Trophoblast cell (in vitro differentiated cells and primary cell): Measurements from ENCODE around the gene ICA1.

Source experiments
- DNase-seq, 2 donors: peaks; one replicate each; pipeline ENCODE4 v3.0.0-alpha.2; 2016
- H2AFZ ChIP-seq: 2 replicates; pipeline ENCODE4 v1.6.1; 2013; ENCODE audit warnings: low read length, moderate library complexity, mild to moderate bottlenecking; ENCODE audit not compliant: insufficient read depth, poor library complexity
- H2AK5ac ChIP-seq: 2 replicates; pipeline ENCODE4 v1.6.1; 2013; ENCODE audit warnings: mild to moderate bottlenecking, low read length
- H2BK120ac ChIP-seq: 2 replicates; pipeline ENCODE4 v1.6.1; 2013; ENCODE audit warnings: low read length, mild to moderate bottlenecking, moderate library complexity; ENCODE audit not compliant: insufficient read depth, poor library complexity
- H2BK12ac ChIP-seq: 2 replicates; pipeline ENCODE4 v1.6.1; 2013; ENCODE audit warnings: mild to moderate bottlenecking, low read length, moderate library complexity
- H2BK5ac ChIP-seq: 2 replicates; pipeline ENCODE4 v1.6.1; 2013; ENCODE audit warnings: low read length, low read depth, moderate library complexity, mild to moderate bottlenecking; ENCODE audit not compliant: poor library complexity
- H3K14ac ChIP-seq: 2 replicates; pipeline ENCODE4 v1.6.1; 2013; ENCODE audit warnings: mild to moderate bottlenecking, low read length
- H3K18ac ChIP-seq: 2 replicates; pipeline ENCODE4 v1.6.1; 2013; ENCODE audit warnings: mild to moderate bottlenecking, low read length
- H3K23ac ChIP-seq: 2 replicates; pipeline ENCODE4 v1.6.1; 2013; ENCODE audit warnings: low read length
- H3K27ac ChIP-seq: 2 replicates; pipeline ENCODE4 v1.5.1; 2013; ENCODE audit warnings: low read depth, mild to moderate bottlenecking, inconsistent platforms, low read length, moderate library complexity
- H3K27me3 ChIP-seq: 2 replicates; pipeline ENCODE4 v1.6.1; 2013; ENCODE audit warnings: inconsistent platforms, mild to moderate bottlenecking, low read length, moderate library complexity; ENCODE audit not compliant: insufficient read depth
- H3K36me3 ChIP-seq, 2 experiments: 1 replicate in 1 of 2; 2 replicates in 1 of 2; pipeline ENCODE4 v1.6.1; 2013; ENCODE audit warnings: low read length in 2 of 2, mild to moderate bottlenecking in 2 of 2, moderate library complexity in 1 of 2; ENCODE audit not compliant: insufficient read depth in 2 of 2, control insufficient read depth in 1 of 2
- H3K4ac ChIP-seq: 2 replicates; pipeline ENCODE4 v1.6.1; 2013; ENCODE audit warnings: low read depth, mild to moderate bottlenecking, low read length, moderate library complexity
- H3K4me1 ChIP-seq, 2 experiments: 1 replicate in 1 of 2; 2 replicates in 1 of 2; pipeline ENCODE4 v1.6.1; 2013; ENCODE audit warnings: low read length in 2 of 2, mild to moderate bottlenecking in 2 of 2, moderate library complexity in 1 of 2; ENCODE audit not compliant: insufficient read depth in 2 of 2, control insufficient read depth in 1 of 2
- H3K4me2 ChIP-seq: 2 replicates; pipeline ENCODE4 v1.6.1; 2013; ENCODE audit warnings: inconsistent platforms, mild to moderate bottlenecking, low read length, moderate library complexity
- H3K4me3 ChIP-seq: 2 replicates; pipeline ENCODE4 v1.5.1; 2013; ENCODE audit warnings: mild to moderate bottlenecking, low read depth, low read length, inconsistent platforms
- H3K79me1 ChIP-seq: one replicate; pipeline ENCODE4 v1.6.1; 2013; ENCODE audit warnings: low read length
- H3K79me2 ChIP-seq: 2 replicates; pipeline ENCODE4 v1.6.1; 2013; ENCODE audit warnings: low read length, mild to moderate bottlenecking; ENCODE audit not compliant: control insufficient read depth, insufficient read depth, poor library complexity
- H3K9ac ChIP-seq: 2 replicates; pipeline ENCODE4 v1.6.1; 2013; ENCODE audit warnings: mild to moderate bottlenecking, low read length
- H3K9me3 ChIP-seq: 2 replicates; pipeline ENCODE4 v1.6.1; 2013; ENCODE audit warnings: low read depth, mild to moderate bottlenecking, control low read depth, inconsistent platforms, low read length; ENCODE audit not compliant: insufficient read depth
- H4K12ac ChIP-seq: 2 replicates; pipeline ENCODE4 v1.6.1; 2013; ENCODE audit warnings: low read depth, mild to moderate bottlenecking, low read length, moderate library complexity
- H4K8ac ChIP-seq: 2 replicates; pipeline ENCODE4 v1.6.1; 2013; ENCODE audit warnings: low read depth, mild to moderate bottlenecking, low read length, moderate library complexity
- H4K91ac ChIP-seq: one replicate; pipeline ENCODE4 v1.6.1; 2013; ENCODE audit warnings: low read depth, mild to moderate bottlenecking, low read length, moderate library complexity
- WGBS: extraction: QIAGEN DNeasy Blood & Tissue Kit; methylation state at CpG from one replicate; pipeline ENCODE4 v1.1.7; 2013; ENCODE audit warnings: missing lambda C conversion rate; ENCODE audit not compliant: insufficient read length, insufficient coverage; ENCODE audit errors: extremely low coverage; 5-methylcytosine and 5-hydroxymethylcytosine counted together

Gene ICA1

GRCh38 chr7:8291397-8292141 is 29.6 kb upstream of the ICA1 start:
- no peak overlapping the region for H2BK12ac ChIP-seq
- H3K36me3 ChIP-seq: no peaks in the 10 kb centered on the region
- H3K9me3 ChIP-seq: no peaks in the 10 kb centered on the region
- no peak overlapping the region for H3K18ac ChIP-seq
- no peak overlapping the region for H3K4me3 ChIP-seq
- H3K79me2 ChIP-seq: no peaks in the 10 kb centered on the region
- no peak overlapping the region for H3K4me2 ChIP-seq
- H3K27me3 ChIP-seq: peaks cover 2% of the 10 kb centered on the region
- no peaks in the 10 kb centered on the region for H3K79me1 ChIP-seq
- H3K27ac ChIP-seq: no peak overlapping the region
- no peak overlapping the region for H2BK5ac ChIP-seq
- no peak overlapping the region for H3K23ac ChIP-seq
- no peak overlapping the region for H2AK5ac ChIP-seq
- no peak overlapping the region for H4K12ac ChIP-seq
- no CpG with 5 or more reads among the region's 3 CpGs for WGBS
- H2AFZ ChIP-seq: no peak overlapping the region
- H4K8ac ChIP-seq: no peak overlapping the region
- H4K91ac ChIP-seq: no peak overlapping the region
- no peak overlapping the region for H3K14ac ChIP-seq
- no peak overlapping the region for H3K9ac ChIP-seq
- no peak for DNase-seq
- H3K4ac ChIP-seq: no peak overlapping the region
- no peaks in the 10 kb centered on the region for H3K4me1 ChIP-seq
- H2BK120ac ChIP-seq: no peak overlapping the region

GRCh38 chr7:8290645-8291308 is 28.8 kb upstream of the ICA1 start:
- H3K9me3 ChIP-seq: no peaks in the 10 kb centered on the region
- H3K36me3 ChIP-seq: no peaks in the 10 kb centered on the region
- no peak overlapping the region for H3K27ac ChIP-seq
- peak; percentile 93 to 100 for DNase-seq
- H3K79me1 ChIP-seq: no peaks in the 10 kb centered on the region
- H2BK5ac ChIP-seq: no peak overlapping the region
- no peaks in the 10 kb centered on the region for H3K4me1 ChIP-seq
- no peak overlapping the region for H4K8ac ChIP-seq
- no peak overlapping the region for H3K14ac ChIP-seq
- no peak overlapping the region for H2AK5ac ChIP-seq
- H3K23ac ChIP-seq: no peak overlapping the region
- H3K79me2 ChIP-seq: no peaks in the 10 kb centered on the region
- peaks cover 2% of the 10 kb centered on the region for H3K27me3 ChIP-seq
- no peak overlapping the region for H4K12ac ChIP-seq
- H3K9ac ChIP-seq: no peak overlapping the region
- H3K18ac ChIP-seq: no peak overlapping the region
- H2AFZ ChIP-seq: no peak overlapping the region
- H2BK12ac ChIP-seq: no peak overlapping the region
- no peak overlapping the region for H4K91ac ChIP-seq
- no peak overlapping the region for H3K4me2 ChIP-seq
- H3K4me3 ChIP-seq: no peak overlapping the region
- H3K4ac ChIP-seq: no peak overlapping the region
- no peak overlapping the region for H2BK120ac ChIP-seq
- WGBS: no CpG with 5 or more reads among the region's 3 CpGs

- H2AK5ac ChIP-seq: no peak overlapping the region
- H2BK5ac ChIP-seq: no peak overlapping the region
- no peak overlapping the region for H3K9ac ChIP-seq
- no peaks in the 10 kb centered on the region for H3K79me1 ChIP-seq
- H2BK120ac ChIP-seq: no peak overlapping the region
- no peak overlapping the region for H4K12ac ChIP-seq
- H3K4me1 ChIP-seq: no peaks in the 10 kb centered on the region
- no peak overlapping the region for H3K4ac ChIP-seq
- no peaks in the 10 kb centered on the region for H3K27me3 ChIP-seq
- no peaks in the 10 kb centered on the region for H3K79me2 ChIP-seq
- no peaks in the 10 kb centered on the region for H3K36me3 ChIP-seq
- no peak overlapping the region for H3K23ac ChIP-seq
- no CpG with 5 or more reads among the region's 2 CpGs for WGBS
- no peak for DNase-seq
- H3K4me3 ChIP-seq: no peak overlapping the region
- no peak overlapping the region for H3K4me2 ChIP-seq
- H2AFZ ChIP-seq: no peak overlapping the region
- H4K91ac ChIP-seq: no peak overlapping the region
- no peak overlapping the region for H3K27ac ChIP-seq
- no peak overlapping the region for H2BK12ac ChIP-seq
- no peaks in the 10 kb centered on the region for H3K9me3 ChIP-seq
- H3K18ac ChIP-seq: no peak overlapping the region
- H4K8ac ChIP-seq: no peak overlapping the region
- H3K14ac ChIP-seq: no peak overlapping the region
Measured at GRCh38 chr7:8286118-8286517, 24.2 kb upstream of the ICA1 start.

GRCh38 chr7:8285155-8285554 is 23.2 kb upstream of the ICA1 start:
- no peak overlapping the region for H2AFZ ChIP-seq
- no peaks in the 10 kb centered on the region for H3K9me3 ChIP-seq
- H3K9ac ChIP-seq: no peak overlapping the region
- no peak overlapping the region for H2AK5ac ChIP-seq
- no peak overlapping the region for H4K12ac ChIP-seq
- no peaks in the 10 kb centered on the region for H3K36me3 ChIP-seq
- H3K23ac ChIP-seq: no peak overlapping the region
- H3K79me1 ChIP-seq: no peaks in the 10 kb centered on the region
- no peak overlapping the region for H3K14ac ChIP-seq
- no peak overlapping the region for H3K18ac ChIP-seq
- DNase-seq: no peak
- H3K4me2 ChIP-seq: no peak overlapping the region
- no peak overlapping the region for H2BK120ac ChIP-seq
- no peaks in the 10 kb centered on the region for H3K4me1 ChIP-seq
- no peak overlapping the region for H3K4me3 ChIP-seq
- no peaks in the 10 kb centered on the region for H3K27me3 ChIP-seq
- no peak overlapping the region for H2BK5ac ChIP-seq
- no peak overlapping the region for H3K27ac ChIP-seq
- H3K79me2 ChIP-seq: no peaks in the 10 kb centered on the region
- H4K8ac ChIP-seq: no peak overlapping the region
- no peak overlapping the region for H4K91ac ChIP-seq
- no peak overlapping the region for H2BK12ac ChIP-seq
- no peak overlapping the region for H3K4ac ChIP-seq
